ENCODE data around the gene PPP1R3E. TPM values are rescaled to one million over a fixed set of nuclear protein-coding genes. Genes with fewer than 3 reads are reported as not detected.
A peak's percentile ranks its signal among the peaks of the same experiment; 100 is the strongest.

Gene PPP1R3E
- total and polyA plus RNA-seq, 2 of the 13 experiments (the other 11 are each of a cell fraction or from before 2014, with no cell fraction given): 16.5 to 26.5 TPM

DNA sequence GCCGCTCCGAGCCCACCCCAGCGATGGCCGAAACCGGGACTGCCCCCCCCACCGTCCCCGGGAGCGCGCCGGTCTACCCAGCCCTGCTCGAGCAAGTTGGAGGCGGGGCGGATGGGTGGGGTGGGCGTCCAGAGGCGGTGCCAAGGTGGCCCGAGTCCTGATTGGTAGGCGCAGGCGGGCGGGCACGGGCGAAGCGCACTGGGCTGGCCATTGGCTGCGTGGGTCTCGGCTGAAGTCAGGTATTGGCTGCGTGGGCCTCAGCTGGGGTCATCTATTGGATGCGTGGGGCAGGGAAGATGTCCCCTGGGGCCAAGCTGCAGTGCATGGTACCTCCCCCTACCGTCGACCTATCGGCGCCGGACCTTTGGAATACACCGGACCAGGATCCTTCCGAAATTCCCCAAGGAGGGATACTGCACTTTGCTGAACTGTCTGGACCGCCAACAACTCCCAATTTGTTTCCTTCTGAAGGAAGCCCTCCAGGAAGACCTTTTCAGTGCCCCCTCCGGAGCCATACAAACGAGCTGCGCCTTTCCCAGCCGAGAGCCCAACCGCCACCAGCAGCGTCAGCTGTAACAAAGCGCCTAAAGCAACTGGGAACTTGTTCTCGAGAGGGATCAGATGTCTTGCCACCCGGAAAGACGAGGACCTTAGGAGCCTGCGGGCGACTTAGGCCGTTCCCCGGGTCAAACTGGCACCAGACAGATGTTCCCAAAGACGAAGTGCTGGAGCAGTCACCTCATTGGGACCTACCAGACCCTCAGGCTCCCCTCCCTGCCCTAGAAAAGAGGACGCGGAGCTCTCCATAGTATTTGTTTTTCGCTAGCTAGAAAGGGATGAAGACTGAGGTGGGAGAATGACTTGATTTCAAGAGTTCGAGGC is 16.4 kb downstream of the PPP1R3E start, which contains the start of gene HOMEZ (continued):
- TF ChIP-seq ZNF235 (CRISPR knock-in tag; IDR thresholded peaks at IDR 0.05; ENCODE audit: borderline replicate concordance) (peak; percentile 89), SATB2 (CRISPR knock-in tag; IDR thresholded peaks at IDR 0.05) (no peak), SYNCRIP (IDR thresholded peaks at IDR 0.05; ENCODE audit: insufficient read depth, low read depth, low read length) (no peak), MEIS2 (CRISPR knock-in tag; IDR thresholded peaks at IDR 0.05) (peak; percentile 63), KLF16 (CRISPR knock-in tag; IDR thresholded peaks at IDR 0.05) (0 out of 4 replicates have a peak, but pooled peaks of 1 of the 2 experiments have one; percentile 62), RFX3 (CRISPR knock-in tag; IDR thresholded peaks at IDR 0.05) (peak; percentile 29), ZC3H4 (CRISPR knock-in tag; IDR thresholded peaks at IDR 0.05; ENCODE audit: borderline replicate concordance) (peak; percentile 88; the same call in 1 of the 2 replicates), DNMT3B (CRISPR knock-in tag; conservative IDR thresholded peaks at IDR 0.05) (peak; percentile 81; the same call in 1 of the 2 replicates), ZNF326 (CRISPR knock-in tag; IDR thresholded peaks at IDR 0.05; ENCODE audit: borderline replicate concordance) (no peak), ZNF232 (CRISPR knock-in tag; IDR thresholded peaks at IDR 0.05; ENCODE audit: borderline replicate concordance) (peak; percentile 38; the same call in 1 of the 2 replicates), ZMAT3 (CRISPR knock-in tag; conservative IDR thresholded peaks at IDR 0.05) (peak; percentile 95)
- TF ChIP-seq, protein P1, sequence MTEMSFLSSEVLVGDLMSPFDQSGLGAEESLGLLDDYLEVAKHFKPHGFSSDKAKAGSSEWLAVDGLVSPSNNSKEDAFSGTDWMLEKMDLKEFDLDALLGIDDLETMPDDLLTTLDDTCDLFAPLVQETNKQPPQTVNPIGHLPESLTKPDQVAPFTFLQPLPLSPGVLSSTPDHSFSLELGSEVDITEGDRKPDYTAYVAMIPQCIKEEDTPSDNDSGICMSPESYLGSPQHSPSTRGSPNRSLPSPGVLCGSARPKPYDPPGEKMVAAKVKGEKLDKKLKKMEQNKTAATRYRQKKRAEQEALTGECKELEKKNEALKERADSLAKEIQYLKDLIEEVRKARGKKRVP (CRISPR knock-in tag; IDR thresholded peaks at IDR 0.05): no peak
- TF ChIP-seq, protein P2, sequence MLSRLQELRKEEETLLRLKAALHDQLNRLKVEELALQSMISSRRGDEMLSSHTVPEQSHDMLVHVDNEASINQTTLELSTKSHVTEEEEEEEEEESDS (CRISPR knock-in tag; IDR thresholded peaks at IDR 0.05; ENCODE audit: borderline replicate concordance): 0 out of 2 replicates have a peak, but pooled peaks have one; percentile 24
- TF ChIP-seq, protein P3, sequence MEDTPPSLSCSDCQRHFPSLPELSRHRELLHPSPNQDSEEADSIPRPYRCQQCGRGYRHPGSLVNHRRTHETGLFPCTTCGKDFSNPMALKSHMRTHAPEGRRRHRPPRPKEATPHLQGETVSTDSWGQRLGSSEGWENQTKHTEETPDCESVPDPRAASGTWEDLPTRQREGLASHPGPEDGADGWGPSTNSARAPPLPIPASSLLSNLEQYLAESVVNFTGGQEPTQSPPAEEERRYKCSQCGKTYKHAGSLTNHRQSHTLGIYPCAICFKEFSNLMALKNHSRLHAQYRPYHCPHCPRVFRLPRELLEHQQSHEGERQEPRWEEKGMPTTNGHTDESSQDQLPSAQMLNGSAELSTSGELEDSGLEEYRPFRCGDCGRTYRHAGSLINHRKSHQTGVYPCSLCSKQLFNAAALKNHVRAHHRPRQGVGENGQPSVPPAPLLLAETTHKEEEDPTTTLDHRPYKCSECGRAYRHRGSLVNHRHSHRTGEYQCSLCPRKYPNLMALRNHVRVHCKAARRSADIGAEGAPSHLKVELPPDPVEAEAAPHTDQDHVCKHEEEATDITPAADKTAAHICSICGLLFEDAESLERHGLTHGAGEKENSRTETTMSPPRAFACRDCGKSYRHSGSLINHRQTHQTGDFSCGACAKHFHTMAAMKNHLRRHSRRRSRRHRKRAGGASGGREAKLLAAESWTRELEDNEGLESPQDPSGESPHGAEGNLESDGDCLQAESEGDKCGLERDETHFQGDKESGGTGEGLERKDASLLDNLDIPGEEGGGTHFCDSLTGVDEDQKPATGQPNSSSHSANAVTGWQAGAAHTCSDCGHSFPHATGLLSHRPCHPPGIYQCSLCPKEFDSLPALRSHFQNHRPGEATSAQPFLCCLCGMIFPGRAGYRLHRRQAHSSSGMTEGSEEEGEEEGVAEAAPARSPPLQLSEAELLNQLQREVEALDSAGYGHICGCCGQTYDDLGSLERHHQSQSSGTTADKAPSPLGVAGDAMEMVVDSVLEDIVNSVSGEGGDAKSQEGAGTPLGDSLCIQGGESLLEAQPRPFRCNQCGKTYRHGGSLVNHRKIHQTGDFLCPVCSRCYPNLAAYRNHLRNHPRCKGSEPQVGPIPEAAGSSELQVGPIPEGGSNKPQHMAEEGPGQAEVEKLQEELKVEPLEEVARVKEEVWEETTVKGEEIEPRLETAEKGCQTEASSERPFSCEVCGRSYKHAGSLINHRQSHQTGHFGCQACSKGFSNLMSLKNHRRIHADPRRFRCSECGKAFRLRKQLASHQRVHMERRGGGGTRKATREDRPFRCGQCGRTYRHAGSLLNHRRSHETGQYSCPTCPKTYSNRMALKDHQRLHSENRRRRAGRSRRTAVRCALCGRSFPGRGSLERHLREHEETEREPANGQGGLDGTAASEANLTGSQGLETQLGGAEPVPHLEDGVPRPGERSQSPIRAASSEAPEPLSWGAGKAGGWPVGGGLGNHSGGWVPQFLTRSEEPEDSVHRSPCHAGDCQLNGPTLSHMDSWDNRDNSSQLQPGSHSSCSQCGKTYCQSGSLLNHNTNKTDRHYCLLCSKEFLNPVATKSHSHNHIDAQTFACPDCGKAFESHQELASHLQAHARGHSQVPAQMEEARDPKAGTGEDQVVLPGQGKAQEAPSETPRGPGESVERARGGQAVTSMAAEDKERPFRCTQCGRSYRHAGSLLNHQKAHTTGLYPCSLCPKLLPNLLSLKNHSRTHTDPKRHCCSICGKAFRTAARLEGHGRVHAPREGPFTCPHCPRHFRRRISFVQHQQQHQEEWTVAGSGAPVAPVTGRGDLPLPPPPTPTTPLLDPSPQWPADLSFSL (CRISPR knock-in tag; IDR thresholded peaks at IDR 0.05): no peak
- TF ChIP-seq, protein P4, sequence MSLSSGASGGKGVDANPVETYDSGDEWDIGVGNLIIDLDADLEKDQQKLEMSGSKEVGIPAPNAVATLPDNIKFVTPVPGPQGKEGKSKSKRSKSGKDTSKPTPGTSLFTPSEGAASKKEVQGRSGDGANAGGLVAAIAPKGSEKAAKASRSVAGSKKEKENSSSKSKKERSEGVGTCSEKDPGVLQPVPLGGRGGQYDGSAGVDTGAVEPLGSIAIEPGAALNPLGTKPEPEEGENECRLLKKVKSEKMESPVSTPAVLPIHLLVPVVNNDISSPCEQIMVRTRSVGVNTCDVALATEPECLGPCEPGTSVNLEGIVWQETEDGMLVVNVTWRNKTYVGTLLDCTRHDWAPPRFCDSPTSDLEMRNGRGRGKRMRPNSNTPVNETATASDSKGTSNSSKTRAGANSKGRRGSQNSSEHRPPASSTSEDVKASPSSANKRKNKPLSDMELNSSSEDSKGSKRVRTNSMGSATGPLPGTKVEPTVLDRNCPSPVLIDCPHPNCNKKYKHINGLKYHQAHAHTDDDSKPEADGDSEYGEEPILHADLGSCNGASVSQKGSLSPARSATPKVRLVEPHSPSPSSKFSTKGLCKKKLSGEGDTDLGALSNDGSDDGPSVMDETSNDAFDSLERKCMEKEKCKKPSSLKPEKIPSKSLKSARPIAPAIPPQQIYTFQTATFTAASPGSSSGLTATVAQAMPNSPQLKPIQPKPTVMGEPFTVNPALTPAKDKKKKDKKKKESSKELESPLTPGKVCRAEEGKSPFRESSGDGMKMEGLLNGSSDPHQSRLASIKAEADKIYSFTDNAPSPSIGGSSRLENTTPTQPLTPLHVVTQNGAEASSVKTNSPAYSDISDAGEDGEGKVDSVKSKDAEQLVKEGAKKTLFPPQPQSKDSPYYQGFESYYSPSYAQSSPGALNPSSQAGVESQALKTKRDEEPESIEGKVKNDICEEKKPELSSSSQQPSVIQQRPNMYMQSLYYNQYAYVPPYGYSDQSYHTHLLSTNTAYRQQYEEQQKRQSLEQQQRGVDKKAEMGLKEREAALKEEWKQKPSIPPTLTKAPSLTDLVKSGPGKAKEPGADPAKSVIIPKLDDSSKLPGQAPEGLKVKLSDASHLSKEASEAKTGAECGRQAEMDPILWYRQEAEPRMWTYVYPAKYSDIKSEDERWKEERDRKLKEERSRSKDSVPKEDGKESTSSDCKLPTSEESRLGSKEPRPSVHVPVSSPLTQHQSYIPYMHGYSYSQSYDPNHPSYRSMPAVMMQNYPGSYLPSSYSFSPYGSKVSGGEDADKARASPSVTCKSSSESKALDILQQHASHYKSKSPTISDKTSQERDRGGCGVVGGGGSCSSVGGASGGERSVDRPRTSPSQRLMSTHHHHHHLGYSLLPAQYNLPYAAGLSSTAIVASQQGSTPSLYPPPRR (CRISPR knock-in tag; IDR thresholded peaks at IDR 0.05; ENCODE audit: borderline replicate concordance): peak; percentile 71; the same call in 1 of the 2 replicates
